HEK293 (cell line): Measurements from ENCODE around the gene STK11.

Source experiments
- CTCF ChIA-PET: fragments of 350-600 bp; formaldehyde crosslinking; extraction: SDS; loops from one replicate; lab custom pipeline; 2021; ENCODE audit warnings: antibody characterized with exemption; lab: Yijun Ruan, JAX
- POLR2A ChIA-PET: fragments of 300-600 bp; formaldehyde crosslinking; extraction: SDS; loops from one replicate; lab custom pipeline; 2020; ENCODE audit warnings: antibody characterized with exemption, inconsistent platforms; lab: Yijun Ruan, JAX
- H3K27ac ChIP-seq: fragments of 200-500 bp; sonication (Bioruptor generic); 2 replicates; pipeline ENCODE4 v1.5.1; 2014; ENCODE audit warnings: low read depth, low read length, control low read depth, inconsistent platforms; ENCODE audit errors: extremely low read depth
- H3K36me3 ChIP-seq, 2 experiments: fragments of 200-500 bp in 1 of 2; sonication (Bioruptor generic) in 1 of 2; 1 replicate in 1 of 2; 2 replicates in 1 of 2; pipeline ENCODE4 v1.5.1; 2014 to 2017; ENCODE audit warnings: inconsistent platforms in 2 of 2, low read length in 2 of 2; ENCODE audit not compliant: control insufficient read depth in 2 of 2, insufficient read depth in 1 of 2
- H3K4me1 ChIP-seq: fragments of 200-500 bp; sonication (Bioruptor generic); 2 replicates; pipeline ENCODE4 v1.5.1; 2014; ENCODE audit warnings: mild to moderate bottlenecking, low read length, inconsistent platforms; ENCODE audit not compliant: control insufficient read depth, insufficient read depth
- H3K4me3 ChIP-seq: 2 replicates; pipeline ENCODE4 v1.5.1; 2011; ENCODE audit warnings: low read depth, mild to moderate bottlenecking, control low read depth, low read length, moderate library complexity
- H3K9me3 ChIP-seq: fragments of 200-500 bp; sonication (Bioruptor generic); 2 replicates; pipeline ENCODE4 v1.5.1; 2014; ENCODE audit warnings: low read depth, low read length, inconsistent platforms; ENCODE audit not compliant: control insufficient read depth, insufficient read depth
- HOXA7 ChIP-seq: sonication (generic); formaldehyde crosslinking; IDR thresholded peaks from 2 replicates; pipeline ENCODE4 v1.8.1; 2022; ENCODE audit warnings: missing genetic modification reagents, borderline replicate concordance
- HOXD13 ChIP-seq: sonication (generic); formaldehyde crosslinking; IDR thresholded peaks from 2 replicates; pipeline ENCODE4 v1.8.0; 2022; ENCODE audit warnings: missing genetic modification reagents, borderline replicate concordance
- IKZF3 ChIP-seq: fragments of 450-650 bp; IDR thresholded peaks from 2 replicates; pipeline ENCODE4 v1.5.0; 2018; ENCODE audit warnings: missing biosample characterization, mild to moderate bottlenecking, missing genetic modification characterization, moderate library complexity
- KLF1 ChIP-seq: fragments of 450-650 bp; formaldehyde crosslinking; IDR thresholded peaks from 2 replicates; pipeline ENCODE4 v1.5.1; 2016; ENCODE audit warnings: missing biosample characterization, missing genetic modification characterization
- OVOL3 ChIP-seq: fragments of 450-650 bp; formaldehyde crosslinking; IDR thresholded peaks from 2 replicates; pipeline ENCODE4 v1.5.1; 2016; ENCODE audit warnings: missing biosample characterization, missing genetic modification characterization
- SP2 ChIP-seq: fragments of 450-650 bp; formaldehyde crosslinking; IDR thresholded peaks from 2 replicates; pipeline ENCODE4 v1.5.1; 2016; ENCODE audit warnings: missing biosample characterization, missing genetic modification characterization
- ZBTB20 ChIP-seq: fragments of 450-650 bp; formaldehyde crosslinking; IDR thresholded peaks from 2 replicates; pipeline ENCODE4 v1.5.1; 2016; ENCODE audit warnings: missing biosample characterization, missing genetic modification characterization
- ZFHX2 ChIP-seq: fragments of 450-650 bp; formaldehyde crosslinking; conservative IDR thresholded peaks from 2 replicates; pipeline ENCODE4 v1.5.1; 2016; ENCODE audit warnings: missing biosample characterization, missing genetic modification characterization
- ZNF112 ChIP-seq: fragments of 450-650 bp; formaldehyde crosslinking; IDR thresholded peaks from 2 replicates; pipeline ENCODE4 v1.5.0; 2017; ENCODE audit warnings: missing biosample characterization, missing genetic modification characterization
- ZNF155 ChIP-seq: fragments of 450-650 bp; formaldehyde crosslinking; IDR thresholded peaks from 2 replicates; pipeline ENCODE4 v1.5.1; 2016; ENCODE audit warnings: missing biosample characterization, missing genetic modification characterization
- ZNF16 ChIP-seq: fragments of 450-650 bp; formaldehyde crosslinking; IDR thresholded peaks from 2 replicates; pipeline ENCODE4 v1.5.1; 2016; ENCODE audit warnings: low read depth, missing biosample characterization, missing genetic modification characterization
- ZNF335 ChIP-seq: fragments of 450-650 bp; formaldehyde crosslinking; conservative IDR thresholded peaks from 2 replicates; pipeline ENCODE4 v1.5.1; 2016; ENCODE audit warnings: missing biosample characterization, missing genetic modification characterization
- ZNF394 ChIP-seq: fragments of 450-650 bp; formaldehyde crosslinking; IDR thresholded peaks from 2 replicates; pipeline ENCODE4 v1.5.1; 2016; ENCODE audit warnings: missing biosample characterization, missing genetic modification characterization, mild to moderate bottlenecking, moderate library complexity, borderline replicate concordance
- ZNF549 ChIP-seq: fragments of 450-650 bp; IDR thresholded peaks from 2 replicates; pipeline ENCODE4 v1.5.1; 2018; ENCODE audit warnings: missing biosample characterization, missing genetic modification characterization, mild to moderate bottlenecking, inconsistent platforms, moderate library complexity
- ZNF624 ChIP-seq: fragments of 450-650 bp; formaldehyde crosslinking; IDR thresholded peaks from 2 replicates; pipeline ENCODE4 v1.5.1; 2017; ENCODE audit warnings: missing biosample characterization, missing genetic modification characterization
- ZNF660 ChIP-seq: fragments of 450-650 bp; IDR thresholded peaks from 2 replicates; pipeline ENCODE4 v1.5.1; 2018; ENCODE audit warnings: missing biosample characterization, mild to moderate bottlenecking, missing genetic modification characterization
- ZNF837 ChIP-seq: fragments of 450-650 bp; formaldehyde crosslinking; IDR thresholded peaks from 2 replicates; pipeline ENCODE4 v1.5.1; 2016; ENCODE audit warnings: missing biosample characterization, missing genetic modification characterization
- TF ChIP-seq, protein P1 (sequence below): fragments of 450-650 bp; formaldehyde crosslinking; IDR thresholded peaks from 2 replicates; pipeline ENCODE4 v1.5.1; 2016; ENCODE audit warnings: missing biosample characterization, missing genetic modification characterization
- TF ChIP-seq, protein P2 (sequence below): fragments of 450-650 bp; formaldehyde crosslinking; IDR thresholded peaks from 2 replicates; pipeline ENCODE4 v1.5.1; 2017; ENCODE audit warnings: missing biosample characterization, mild to moderate bottlenecking, missing genetic modification characterization, moderate library complexity
- TF ChIP-seq, protein P3 (sequence below): fragments of 450-650 bp; formaldehyde crosslinking; IDR thresholded peaks from 2 replicates; pipeline ENCODE4 v1.5.1; 2016; ENCODE audit warnings: missing biosample characterization, missing genetic modification characterization
- TF ChIP-seq, protein P4 (sequence below): fragments of 450-650 bp; formaldehyde crosslinking; IDR thresholded peaks from 2 replicates; pipeline ENCODE4 v1.5.1; 2016; ENCODE audit warnings: missing biosample characterization, missing genetic modification characterization
- TF ChIP-seq, protein P5 (sequence below): fragments of 450-650 bp; formaldehyde crosslinking; IDR thresholded peaks from 2 replicates; pipeline ENCODE4 v1.5.1; 2016; ENCODE audit warnings: missing biosample characterization, missing genetic modification characterization

The STK11 gene

DNA sequence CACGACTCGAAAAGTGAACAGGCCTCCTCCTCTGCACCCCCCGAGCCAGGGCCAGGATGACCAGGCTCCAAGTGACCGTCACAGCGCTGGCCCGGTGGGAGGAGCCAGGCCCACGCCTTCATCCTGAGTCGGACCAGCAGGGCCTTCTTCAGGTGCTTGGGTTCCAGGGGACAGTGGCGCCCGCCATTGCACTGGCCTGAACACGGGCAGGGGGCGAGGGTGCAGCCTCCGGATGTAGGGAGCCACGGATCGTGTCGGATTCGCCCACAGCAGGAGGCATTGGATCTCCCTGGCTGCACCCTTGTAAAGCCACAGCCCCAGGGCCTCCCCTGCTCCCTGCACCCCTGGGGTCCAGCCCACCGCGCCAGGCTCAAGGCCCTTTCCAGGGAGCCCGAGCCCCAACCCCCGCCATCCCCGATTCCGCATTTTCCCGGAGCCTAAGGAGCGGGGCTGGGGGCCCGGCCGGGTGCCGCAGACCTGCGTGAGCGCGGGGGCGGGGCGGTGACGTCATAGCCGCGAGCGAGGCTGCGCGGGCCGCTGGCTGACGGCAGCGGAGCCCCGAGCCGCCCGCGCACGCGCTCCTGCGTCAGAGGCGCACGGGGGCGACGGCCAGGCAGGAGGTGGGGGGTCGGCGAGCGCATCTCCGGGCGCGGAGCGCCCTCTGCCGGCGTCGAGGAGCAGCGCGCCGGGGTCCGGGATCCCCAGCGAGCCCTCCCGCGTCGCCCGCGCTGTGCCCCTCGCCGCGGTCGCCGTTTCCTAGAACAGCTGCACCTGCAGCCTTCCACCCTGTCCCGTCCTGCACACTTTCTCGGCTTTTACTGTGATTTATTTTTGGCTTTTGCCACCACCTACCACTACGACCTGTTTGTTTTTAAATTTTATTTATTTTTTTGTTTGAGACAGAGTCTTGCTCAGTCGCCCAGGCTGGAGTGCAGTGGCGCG, 34.5 kb downstream of the STK11 start (continued):
- TF ChIP-seq KLF1 (tag by site-specific recombination), result 0 out of 2 replicates have a peak, but pooled peaks have one; percentile 26
- peak; percentile 91; the same call in 1 of the 2 replicates for TF ChIP-seq IKZF3 (tag by site-specific recombination)
- peak; percentile 63 for TF ChIP-seq ZFHX2 (tag by site-specific recombination)
- TF ChIP-seq ZNF624 (tag by site-specific recombination), result no peak

DNA sequence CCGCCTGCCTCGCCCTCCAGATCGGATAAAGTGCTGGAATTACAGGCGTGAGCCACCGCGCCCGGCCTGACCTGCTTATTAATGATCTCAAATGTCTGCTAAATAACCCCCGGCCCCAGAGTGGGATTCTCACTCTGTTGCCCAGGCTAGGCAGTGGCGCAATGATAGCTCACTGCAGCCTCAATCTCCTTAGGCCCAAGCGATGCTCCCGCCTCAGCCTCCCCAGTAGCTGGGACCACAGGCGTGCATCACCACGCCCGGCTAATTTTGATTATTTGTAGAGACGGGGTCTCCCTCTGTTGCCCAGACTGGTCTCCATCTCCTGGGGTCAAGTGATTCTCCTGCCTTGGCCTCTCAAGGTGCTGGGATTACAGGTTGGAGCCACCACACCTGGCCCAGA, 35.3 kb downstream of the STK11 start:
- Histone ChIP-seq H3K9me3 (no peaks in the 10 kb centered on the region), H3K4me1 (peaks cover 8% of the 10 kb centered on the region), H3K36me3 (peaks cover 0 to 11% of the 10 kb centered on the region in 2 experiments; a peak in 1 of 3 replicates), H3K4me3 (no peak overlapping the region), H3K27ac (peak overlapping the region; percentile 63; the same call in 1 of the 2 replicates)
- ChIA-PET CTCF (interaction anchor here (0.6 to 3.8 kb wide), 16 partner anchors 25 to 473 kb away, joined by 3 to 19 read pairs (median 3); partner anchors contain the start of genes ARHGAP45 and WDR18), POLR2A (interaction anchor here (1.0 to 7.7 kb wide), 6 partner anchors 12 to 35 kb away, joined by 3 to 231 read pairs (median 6); partner anchors contain the start of genes CIRBP and FAM174C)
- TF ChIP-seq ZNF660 (tag by site-specific recombination), result no peak
- 0 out of 2 replicates have a peak, but pooled peaks have one; percentile 4 for TF ChIP-seq ZNF335

DNA sequence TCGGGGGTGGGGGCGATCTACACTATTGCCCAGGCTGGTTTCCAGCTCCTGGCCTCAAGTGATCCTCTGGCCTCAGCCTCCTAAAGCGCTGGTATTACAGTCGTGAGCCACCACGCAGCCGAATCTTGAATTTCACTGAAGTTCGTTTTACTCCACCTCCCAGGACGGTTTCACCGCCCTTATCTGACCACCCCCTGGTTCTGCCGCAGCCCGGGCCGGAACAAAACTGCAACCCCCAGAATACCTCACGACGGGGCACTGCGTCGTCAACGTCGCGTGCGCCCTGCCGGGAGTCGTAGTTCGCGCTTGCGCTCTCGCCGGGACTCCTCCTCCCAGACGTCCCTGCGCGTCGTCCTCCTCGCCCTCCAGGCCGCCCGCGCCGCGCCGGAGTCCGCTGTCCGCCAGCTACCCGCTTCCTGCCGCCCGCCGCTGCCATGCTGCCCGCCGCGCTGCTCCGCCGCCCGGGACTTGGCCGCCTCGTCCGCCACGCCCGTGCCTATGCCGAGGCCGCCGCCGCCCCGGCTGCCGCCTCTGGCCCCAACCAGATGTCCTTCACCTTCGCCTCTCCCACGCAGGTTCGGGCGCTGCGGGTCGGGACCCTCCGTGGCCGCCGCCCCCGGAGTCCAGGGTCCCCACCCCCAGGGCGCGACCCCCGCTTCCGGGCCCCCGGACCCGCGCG, 36.0 kb downstream of the STK11 start, which contains the start of gene ATP5F1D:
Gene ATP5F1D, plus strand, starts transcription at position 335 of the 679 bp plus-strand sequence. Its CDS starts 100 bp downstream, at position 435.
- Histone ChIP-seq H3K27ac (peak within 1 kb of the TSS; percentile 63), H3K4me3 (peak within 1 kb of the TSS; percentile 75), H3K9me3 (no peaks in the 10 kb centered on the region), H3K36me3 (peaks cover 0 to 11% of the 10 kb centered on the region in 2 experiments; a peak in 1 of 3 replicates), H3K4me1 (peaks cover 8% of the 10 kb centered on the region)
- ChIA-PET POLR2A (interaction anchor here (1.0 to 7.7 kb wide), 6 partner anchors 11 to 34 kb away, joined by 3 to 231 read pairs (median 6); partner anchors contain the start of genes CIRBP and FAM174C), CTCF (interaction anchor here (0.6 to 3.8 kb wide), 10 partner anchors 24 to 474 kb away, joined by 3 to 19 read pairs (median 4); partner anchors contain the start of genes ARHGAP45 and WDR18)
- TF ChIP-seq ZNF155 (no peak), IKZF3 (tag by site-specific recombination) (no peak), ZBTB20 (peak; percentile 50), ZNF394 (tag by site-specific recombination) (no peak), HOXA7 (CRISPR knock-in tag) (no peak), ZNF112 (no peak), ZNF549 (tag by site-specific recombination) (no peak), ZNF837 (tag by site-specific recombination) (no peak), ZNF16 (tag by site-specific recombination) (no peak), OVOL3 (tag by site-specific recombination) (no peak), SP2 (tag by site-specific recombination) (peak; percentile 65), HOXD13 (CRISPR knock-in tag) (no peak)
- TF ChIP-seq, protein P1, sequence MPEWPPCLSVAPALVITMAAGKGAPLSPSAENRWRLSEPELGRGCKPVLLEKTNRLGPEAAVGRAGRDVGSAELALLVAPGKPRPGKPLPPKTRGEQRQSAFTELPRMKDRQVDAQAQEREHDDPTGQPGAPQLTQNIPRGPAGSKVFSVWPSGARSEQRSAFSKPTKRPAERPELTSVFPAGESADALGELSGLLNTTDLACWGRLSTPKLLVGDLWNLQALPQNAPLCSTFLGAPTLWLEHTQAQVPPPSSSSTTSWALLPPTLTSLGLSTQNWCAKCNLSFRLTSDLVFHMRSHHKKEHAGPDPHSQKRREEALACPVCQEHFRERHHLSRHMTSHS, result no peak
- TF ChIP-seq, protein P2, sequence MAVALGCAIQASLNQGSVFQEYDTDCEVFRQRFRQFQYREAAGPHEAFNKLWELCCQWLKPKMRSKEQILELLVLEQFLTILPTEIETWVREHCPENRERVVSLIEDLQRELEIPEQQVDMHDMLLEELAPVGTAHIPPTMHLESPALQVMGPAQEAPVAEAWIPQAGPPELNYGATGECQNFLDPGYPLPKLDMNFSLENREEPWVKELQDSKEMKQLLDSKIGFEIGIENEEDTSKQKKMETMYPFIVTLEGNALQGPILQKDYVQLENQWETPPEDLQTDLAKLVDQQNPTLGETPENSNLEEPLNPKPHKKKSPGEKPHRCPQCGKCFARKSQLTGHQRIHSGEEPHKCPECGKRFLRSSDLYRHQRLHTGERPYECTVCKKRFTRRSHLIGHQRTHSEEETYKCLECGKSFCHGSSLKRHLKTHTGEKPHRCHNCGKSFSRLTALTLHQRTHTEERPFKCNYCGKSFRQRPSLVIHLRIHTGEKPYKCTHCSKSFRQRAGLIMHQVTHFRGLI, result no peak
- TF ChIP-seq, protein P3, sequence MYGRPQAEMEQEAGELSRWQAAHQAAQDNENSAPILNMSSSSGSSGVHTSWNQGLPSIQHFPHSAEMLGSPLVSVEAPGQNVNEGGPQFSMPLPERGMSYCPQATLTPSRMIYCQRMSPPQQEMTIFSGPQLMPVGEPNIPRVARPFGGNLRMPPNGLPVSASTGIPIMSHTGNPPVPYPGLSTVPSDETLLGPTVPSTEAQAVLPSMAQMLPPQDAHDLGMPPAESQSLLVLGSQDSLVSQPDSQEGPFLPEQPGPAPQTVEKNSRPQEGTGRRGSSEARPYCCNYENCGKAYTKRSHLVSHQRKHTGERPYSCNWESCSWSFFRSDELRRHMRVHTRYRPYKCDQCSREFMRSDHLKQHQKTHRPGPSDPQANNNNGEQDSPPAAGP (tag by site-specific recombination), result peak; percentile 66
- TF ChIP-seq, protein P4, sequence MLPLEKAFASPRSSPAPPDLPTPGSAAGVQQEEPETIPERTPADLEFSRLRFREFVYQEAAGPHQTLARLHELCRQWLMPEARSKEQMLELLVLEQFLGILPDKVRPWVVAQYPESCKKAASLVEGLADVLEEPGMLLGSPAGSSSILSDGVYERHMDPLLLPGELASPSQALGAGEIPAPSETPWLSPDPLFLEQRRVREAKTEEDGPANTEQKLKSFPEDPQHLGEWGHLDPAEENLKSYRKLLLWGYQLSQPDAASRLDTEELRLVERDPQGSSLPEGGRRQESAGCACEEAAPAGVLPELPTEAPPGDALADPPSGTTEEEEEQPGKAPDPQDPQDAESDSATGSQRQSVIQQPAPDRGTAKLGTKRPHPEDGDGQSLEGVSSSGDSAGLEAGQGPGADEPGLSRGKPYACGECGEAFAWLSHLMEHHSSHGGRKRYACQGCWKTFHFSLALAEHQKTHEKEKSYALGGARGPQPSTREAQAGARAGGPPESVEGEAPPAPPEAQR (tag by site-specific recombination), result no peak
- TF ChIP-seq, protein P5, sequence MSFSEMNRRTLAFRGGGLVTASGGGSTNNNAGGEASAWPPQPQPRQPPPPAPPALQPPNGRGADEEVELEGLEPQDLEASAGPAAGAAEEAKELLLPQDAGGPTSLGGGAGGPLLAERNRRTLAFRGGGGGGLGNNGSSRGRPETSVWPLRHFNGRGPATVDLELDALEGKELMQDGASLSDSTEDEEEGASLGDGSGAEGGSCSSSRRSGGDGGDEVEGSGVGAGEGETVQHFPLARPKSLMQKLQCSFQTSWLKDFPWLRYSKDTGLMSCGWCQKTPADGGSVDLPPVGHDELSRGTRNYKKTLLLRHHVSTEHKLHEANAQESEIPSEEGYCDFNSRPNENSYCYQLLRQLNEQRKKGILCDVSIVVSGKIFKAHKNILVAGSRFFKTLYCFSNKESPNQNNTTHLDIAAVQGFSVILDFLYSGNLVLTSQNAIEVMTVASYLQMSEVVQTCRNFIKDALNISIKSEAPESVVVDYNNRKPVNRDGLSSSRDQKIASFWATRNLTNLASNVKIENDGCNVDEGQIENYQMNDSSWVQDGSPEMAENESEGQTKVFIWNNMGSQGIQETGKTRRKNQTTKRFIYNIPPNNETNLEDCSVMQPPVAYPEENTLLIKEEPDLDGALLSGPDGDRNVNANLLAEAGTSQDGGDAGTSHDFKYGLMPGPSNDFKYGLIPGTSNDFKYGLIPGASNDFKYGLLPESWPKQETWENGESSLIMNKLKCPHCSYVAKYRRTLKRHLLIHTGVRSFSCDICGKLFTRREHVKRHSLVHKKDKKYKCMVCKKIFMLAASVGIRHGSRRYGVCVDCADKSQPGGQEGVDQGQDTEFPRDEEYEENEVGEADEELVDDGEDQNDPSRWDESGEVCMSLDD, result 0 out of 2 replicates have a peak, but pooled peaks have one; percentile 36
